Fibroblast of peridontal ligament (primary cell): Measurements from ENCODE around the gene AFF2.

ENCODE experiments used
- DNase-seq: peaks from one replicate; pipeline ENCODE4 v3.0.0-alpha.2; 2010; ENCODE audit errors: extremely low read depth

AFF2 gene

GRCh38 chrX:149007423-149007822 is 507.0 kb downstream of the AFF2 start:
- DNase-seq, result no peak

GRCh38 chrX:149010013-149010852 is 509.8 kb downstream of the AFF2 start:
- DNase-seq, result no peak

- DNase-seq, result no peak
These were observed 510.4 kb downstream of the AFF2 start for GRCh38 chrX:149010853-149011224.

- DNase-seq, result no peak
These were observed 512.7 kb downstream of the AFF2 start for GRCh38 chrX:149013081-149013480.

GRCh38 chrX:149021159-149021558 is 520.7 kb downstream of the AFF2 start:
- no peak for DNase-seq

- DNase-seq, result no peak
These were observed 522.1 kb downstream of the AFF2 start for GRCh38 chrX:149022485-149022884.

- no peak for DNase-seq
These were observed 532.0 kb downstream of the AFF2 start for GRCh38 chrX:149032449-149032848.

- DNase-seq, result no peak
These were observed 535.7 kb downstream of the AFF2 start for GRCh38 chrX:149036086-149036485.

GRCh38 chrX:149037281-149037870 is 537.0 kb downstream of the AFF2 start:
- no peak for DNase-seq

- DNase-seq, result no peak
These were observed 538.6 kb downstream of the AFF2 start for GRCh38 chrX:149039057-149039456.

- peak; percentile 5 for DNase-seq
These were observed 540.6 kb downstream of the AFF2 start for GRCh38 chrX:149040873-149041535.

- no peak for DNase-seq
These were observed 543.0 kb downstream of the AFF2 start for GRCh38 chrX:149043401-149043800.

- DNase-seq, result no peak
These were observed 544.1 kb downstream of the AFF2 start for GRCh38 chrX:149044471-149044870.

GRCh38 chrX:149045645-149046210 is 545.3 kb downstream of the AFF2 start:
- DNase-seq, result no peak
